GM12865 (cell line): ENCODE data around the gene MAP2K4.

Experiments
- DNase-seq: peaks from one replicate; pipeline ENCODE4 v3.0.0; 2010; ENCODE audit warnings: low read depth
- H3K4me3 ChIP-seq: 2 replicates; pipeline ENCODE4 v1.5.1; 2011; ENCODE audit warnings: mild to moderate bottlenecking, low read depth, low read length, control low read depth
- CTCF ChIP-seq: IDR thresholded peaks from 2 replicates; pipeline ENCODE4 v1.5.1; 2011; ENCODE audit warnings: low read length, control low read depth, low read depth, inconsistent platforms; ENCODE audit not compliant: insufficient read depth; ENCODE audit errors: missing control alignments

Gene MAP2K4

GRCh38 chr17:12097326-12097725, 76.6 kb downstream of the MAP2K4 start:
- DNase-seq: no peak

GRCh38 chr17:12098568-12098967, 77.9 kb downstream of the MAP2K4 start:
- DNase-seq: peak; percentile 57
- TF ChIP-seq CTCF: no peak
- no peak overlapping the region for H3K4me3 ChIP-seq

More at GRCh38 chr17:12097326-12097725, 76.6 kb downstream of the MAP2K4 start:
- H3K4me3 ChIP-seq: no peak overlapping the region
- TF ChIP-seq CTCF: no peak

DNA sequence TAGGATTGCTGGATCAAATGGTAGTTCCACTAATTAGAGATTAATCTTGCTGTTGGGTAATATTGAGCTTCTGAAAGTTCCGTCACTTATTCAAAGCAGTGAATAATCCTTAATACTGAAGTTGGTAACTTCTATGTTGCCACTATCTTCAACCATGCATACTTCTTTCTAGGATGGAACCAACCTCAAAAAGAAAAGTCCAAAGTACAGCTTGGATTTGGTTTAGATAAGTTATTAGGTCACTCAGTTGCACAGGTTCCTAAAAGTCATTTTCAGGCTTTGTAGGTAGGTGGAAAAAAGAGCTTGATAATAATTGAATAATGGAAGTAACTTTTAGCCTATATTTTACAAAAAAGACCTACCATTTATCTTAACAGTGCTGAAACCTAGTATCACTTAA, 78.7 kb downstream of the MAP2K4 start:
- DNase-seq: no peak
- TF ChIP-seq CTCF: no peak
- no peak overlapping the region for H3K4me3 ChIP-seq

- no peak for TF ChIP-seq CTCF
- no peak for DNase-seq
- H3K4me3 ChIP-seq: no peak overlapping the region
Observed at GRCh38 chr17:12104831-12105230, 84.2 kb downstream of the MAP2K4 start.

DNA sequence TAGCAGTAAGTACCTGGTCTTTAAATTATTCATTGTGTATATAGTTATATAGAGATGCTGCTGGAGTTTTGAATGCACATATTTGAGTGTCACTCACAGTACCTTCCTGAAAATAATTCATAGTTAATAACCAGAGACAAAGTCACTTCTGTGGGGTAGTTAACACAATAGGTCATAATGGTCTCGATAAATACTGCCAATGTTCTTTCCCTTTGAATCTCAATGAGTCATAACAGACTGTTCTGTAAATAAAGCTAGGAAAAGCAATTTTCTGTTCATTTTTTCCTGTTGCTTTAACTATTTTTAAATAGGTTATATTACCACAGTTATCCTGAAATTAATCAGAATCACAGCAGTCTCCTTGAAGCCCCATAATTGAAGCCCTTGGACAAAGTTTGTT, 87.2 kb downstream of the MAP2K4 start:
- no peak for TF ChIP-seq CTCF

DNA sequence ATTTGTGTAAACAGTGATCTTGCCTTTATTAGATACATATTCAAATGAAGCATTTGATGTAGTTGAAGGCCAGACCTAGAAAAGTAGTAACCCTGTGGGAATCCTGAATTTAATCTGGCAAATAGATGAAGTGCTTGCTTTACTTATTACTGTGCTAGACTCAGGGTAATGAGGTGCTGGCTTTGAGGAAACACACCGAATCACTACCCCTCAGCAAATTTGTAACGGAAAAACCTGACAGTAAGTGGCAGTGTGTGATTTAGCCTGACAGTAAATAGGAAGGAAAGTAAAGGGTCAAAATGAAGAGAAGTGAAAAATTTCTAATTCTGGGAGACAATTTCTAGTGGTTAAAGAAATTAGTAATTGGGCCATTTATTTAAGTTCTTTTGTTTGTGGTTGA, 90.2 kb downstream of the MAP2K4 start:
- no peak overlapping the region for H3K4me3 ChIP-seq
- no peak for DNase-seq
- TF ChIP-seq CTCF: no peak

More for the DNA sequence above, 87.2 kb downstream of the MAP2K4 start:
- no peak for DNase-seq
- H3K4me3 ChIP-seq: no peak overlapping the region

- DNase-seq: no peak
- TF ChIP-seq CTCF: no peak
Observed at GRCh38 chr17:12113156-12113555, 92.5 kb downstream of the MAP2K4 start.

More at GRCh38 chr17:12113156-12113555, 92.5 kb downstream of the MAP2K4 start:
- H3K4me3 ChIP-seq: no peak overlapping the region
